Measurements from ENCODE around the gene ERG28. TPM values are rescaled to one million over a fixed set of nuclear protein-coding genes. Genes with fewer than 3 reads are reported as not detected.
"Not testable (repeated sequence)": the region's sequence is repeated elsewhere in the genome, so short reads cannot be mapped to it uniquely, and the experiment has no call there.

Gene ERG28
- total RNA-seq, 1 donor, result 7.2 TPM

DNA sequence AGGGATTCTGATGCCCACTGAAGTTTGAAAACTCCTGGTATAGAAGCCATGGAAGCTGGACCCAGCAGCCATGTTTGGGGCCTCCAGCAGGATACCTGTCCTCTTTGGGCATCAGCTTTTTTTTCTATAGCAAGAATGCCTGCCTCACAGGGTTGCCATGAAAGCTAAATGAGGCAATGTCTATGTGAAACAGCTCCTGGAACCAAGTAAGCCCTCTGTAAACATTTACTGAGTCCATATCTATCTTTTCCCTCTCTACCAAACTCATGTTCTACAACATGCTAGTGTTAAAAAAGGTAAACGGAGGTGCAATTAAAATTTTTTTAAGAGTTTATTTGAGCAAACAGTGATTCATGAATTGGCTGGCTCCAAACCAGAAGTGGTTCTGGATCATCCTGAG, 53.6 kb downstream of the ERG28 start:
- no peaks in the 10 kb centered on the region for H3K9me3 ChIP-seq (ENCODE audit: low read depth, low read length)
- no peak overlapping the region for H3K4me3 ChIP-seq (ENCODE audit: insufficient read depth, low read length)
- TF ChIP-seq, protein P1, sequence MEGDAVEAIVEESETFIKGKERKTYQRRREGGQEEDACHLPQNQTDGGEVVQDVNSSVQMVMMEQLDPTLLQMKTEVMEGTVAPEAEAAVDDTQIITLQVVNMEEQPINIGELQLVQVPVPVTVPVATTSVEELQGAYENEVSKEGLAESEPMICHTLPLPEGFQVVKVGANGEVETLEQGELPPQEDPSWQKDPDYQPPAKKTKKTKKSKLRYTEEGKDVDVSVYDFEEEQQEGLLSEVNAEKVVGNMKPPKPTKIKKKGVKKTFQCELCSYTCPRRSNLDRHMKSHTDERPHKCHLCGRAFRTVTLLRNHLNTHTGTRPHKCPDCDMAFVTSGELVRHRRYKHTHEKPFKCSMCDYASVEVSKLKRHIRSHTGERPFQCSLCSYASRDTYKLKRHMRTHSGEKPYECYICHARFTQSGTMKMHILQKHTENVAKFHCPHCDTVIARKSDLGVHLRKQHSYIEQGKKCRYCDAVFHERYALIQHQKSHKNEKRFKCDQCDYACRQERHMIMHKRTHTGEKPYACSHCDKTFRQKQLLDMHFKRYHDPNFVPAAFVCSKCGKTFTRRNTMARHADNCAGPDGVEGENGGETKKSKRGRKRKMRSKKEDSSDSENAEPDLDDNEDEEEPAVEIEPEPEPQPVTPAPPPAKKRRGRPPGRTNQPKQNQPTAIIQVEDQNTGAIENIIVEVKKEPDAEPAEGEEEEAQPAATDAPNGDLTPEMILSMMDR (IDR thresholded peaks at IDR 0.05; ENCODE audit: extremely low read depth, low read depth, low read length), result no peak
- no peak for DNase-seq (ENCODE audit: insufficient read length, low spot score, missing footprints)
- no peaks in the 10 kb centered on the region for H3K79me2 ChIP-seq (ENCODE audit: insufficient read depth, low read length)
- H3K27ac ChIP-seq (ENCODE audit: low read depth, low read length), result no peak overlapping the region
- peaks cover 9% of the 10 kb centered on the region for H3K27me3 ChIP-seq (ENCODE audit: insufficient read depth, low read length)
- no peaks in the 10 kb centered on the region for H3K36me3 ChIP-seq (ENCODE audit: insufficient read depth, low read length)
- H3K4me2 ChIP-seq (ENCODE audit: insufficient read depth, low read length), result no peak overlapping the region
- peaks cover 9% of the 10 kb centered on the region for H3K4me1 ChIP-seq (ENCODE audit: insufficient read depth, low read length)
- no peak overlapping the region for H2AFZ ChIP-seq (ENCODE audit: low read length)
- no peaks in the 10 kb centered on the region for H4K20me1 ChIP-seq (ENCODE audit: insufficient read depth, low read length)

DNA sequence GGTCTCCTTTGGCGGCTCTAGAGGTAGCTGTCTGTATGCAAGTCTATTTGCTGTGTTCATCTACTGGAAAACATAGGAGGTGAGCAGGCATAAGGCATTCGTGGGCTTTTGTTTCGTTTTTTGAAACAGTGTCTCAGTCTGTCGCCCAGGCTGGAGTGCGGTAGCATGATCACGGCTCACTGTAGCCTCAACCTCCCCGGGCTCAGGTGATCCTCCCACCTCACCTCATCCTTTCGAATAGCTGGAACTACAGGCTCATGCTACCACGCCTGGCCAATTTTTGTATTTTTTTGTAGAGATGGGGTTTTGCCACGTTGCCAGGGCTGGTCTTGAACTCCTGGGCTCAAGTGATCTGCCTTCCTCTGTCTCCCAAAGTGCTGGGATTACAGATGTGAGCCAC, 54.8 kb downstream of the ERG28 start:
- peaks cover 10% of the 10 kb centered on the region for H3K27me3 ChIP-seq (ENCODE audit: insufficient read depth, low read length)
- peak overlapping the region; percentile 58 for H3K4me3 ChIP-seq (ENCODE audit: insufficient read depth, low read length)
- no peaks in the 10 kb centered on the region for H3K79me2 ChIP-seq (ENCODE audit: insufficient read depth, low read length)
- TF ChIP-seq, protein P1 (IDR thresholded peaks at IDR 0.05; ENCODE audit: extremely low read depth, low read depth, low read length), result no peak
- DNase-seq (ENCODE audit: insufficient read length, low spot score, missing footprints), result no peak
- H3K27ac ChIP-seq (ENCODE audit: low read depth, low read length), result no peak overlapping the region
- peaks cover 9% of the 10 kb centered on the region for H3K4me1 ChIP-seq (ENCODE audit: insufficient read depth, low read length)
- H4K20me1 ChIP-seq (ENCODE audit: insufficient read depth, low read length), result no peaks in the 10 kb centered on the region
- peak overlapping the region; percentile 71 for H3K4me2 ChIP-seq (ENCODE audit: insufficient read depth, low read length)
- no peaks in the 10 kb centered on the region for H3K9me3 ChIP-seq (ENCODE audit: low read depth, low read length)
- peak overlapping the region; percentile 77 for H2AFZ ChIP-seq (ENCODE audit: low read length)
- no peaks in the 10 kb centered on the region for H3K36me3 ChIP-seq (ENCODE audit: insufficient read depth, low read length)

DNA sequence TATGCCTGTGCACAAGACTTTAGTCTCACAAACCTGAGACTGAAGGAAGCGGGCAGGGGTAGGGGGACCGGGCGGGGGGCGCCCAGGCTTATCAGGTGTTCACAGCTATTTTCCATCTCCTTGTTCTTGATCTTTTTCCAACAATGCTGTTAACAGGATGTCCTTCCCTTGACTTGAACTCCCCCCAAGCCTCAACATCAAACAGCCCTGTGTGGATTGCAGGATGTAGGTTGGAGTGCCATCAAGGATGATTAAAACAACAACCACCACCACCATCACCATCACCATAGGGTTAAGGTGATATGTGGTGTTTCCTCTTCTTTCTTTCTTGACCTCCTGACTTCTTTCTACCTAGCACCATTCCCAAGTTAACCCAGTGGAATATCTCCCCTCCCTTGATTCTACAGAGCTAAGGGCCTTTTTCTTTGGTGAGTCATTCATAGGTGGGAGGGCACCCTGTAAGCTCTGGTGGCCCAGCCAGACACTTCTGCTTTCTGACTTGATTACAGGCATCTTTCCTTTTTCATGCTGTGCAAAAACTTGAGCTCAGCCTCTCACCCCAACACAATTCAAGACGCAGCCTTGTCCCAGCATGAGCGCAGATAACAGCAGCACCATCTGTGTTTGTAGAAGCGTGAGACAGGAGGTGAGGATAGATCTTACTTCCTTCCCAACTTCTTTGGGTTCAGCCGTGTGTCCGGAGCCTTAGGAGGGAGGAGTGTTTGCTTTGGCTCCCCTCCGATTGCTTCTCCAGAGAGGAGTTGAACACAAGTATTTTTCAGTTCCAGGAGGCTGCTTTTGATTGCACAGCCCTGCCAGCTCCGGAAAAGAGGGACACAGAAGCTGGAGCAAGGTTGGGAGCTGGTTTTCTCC, 55.5 kb downstream of the ERG28 start:
- no peak overlapping the region for H3K27ac ChIP-seq (ENCODE audit: low read depth, low read length)
- H3K4me2 ChIP-seq (ENCODE audit: insufficient read depth, low read length), result peak overlapping the region; percentile 71
- no peaks in the 10 kb centered on the region for H3K79me2 ChIP-seq (ENCODE audit: insufficient read depth, low read length)
- H3K4me3 ChIP-seq (ENCODE audit: insufficient read depth, low read length), result peak overlapping the region; percentile 58
- H3K4me1 ChIP-seq (ENCODE audit: insufficient read depth, low read length), result peaks cover 9% of the 10 kb centered on the region
- no peaks in the 10 kb centered on the region for H3K36me3 ChIP-seq (ENCODE audit: insufficient read depth, low read length)
- H3K9me3 ChIP-seq (ENCODE audit: low read depth, low read length), result no peaks in the 10 kb centered on the region
- no peaks in the 10 kb centered on the region for H4K20me1 ChIP-seq (ENCODE audit: insufficient read depth, low read length)
- DNase-seq (ENCODE audit: insufficient read length, low spot score, missing footprints), result no peak
- peaks cover 10% of the 10 kb centered on the region for H3K27me3 ChIP-seq (ENCODE audit: insufficient read depth, low read length)
- TF ChIP-seq, protein P1 (IDR thresholded peaks at IDR 0.05; ENCODE audit: extremely low read depth, low read depth, low read length), result no peak
- peak overlapping the region; percentile 77 for H2AFZ ChIP-seq (ENCODE audit: low read length)

DNA sequence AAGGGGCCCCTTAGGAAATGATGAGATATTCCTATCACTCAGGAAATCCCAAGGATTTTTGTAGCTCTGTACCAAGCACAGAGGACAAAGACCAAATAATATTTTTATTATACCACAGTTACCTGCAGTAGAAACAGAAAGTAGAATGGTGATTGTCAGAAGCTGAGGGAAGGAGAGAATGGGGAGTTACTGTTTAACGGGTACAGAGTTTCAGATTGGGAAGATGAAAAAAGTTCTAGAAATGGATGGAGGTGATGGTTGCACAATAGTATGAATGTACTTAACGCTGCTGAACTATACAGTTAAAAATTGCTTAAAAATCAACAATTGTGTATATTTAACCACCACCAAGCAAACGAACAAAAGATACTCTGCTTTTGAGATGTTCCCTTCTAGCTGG, 58.2 kb downstream of the ERG28 start:
- peaks cover 9% of the 10 kb centered on the region for H3K4me1 ChIP-seq (ENCODE audit: insufficient read depth, low read length)
- DNase-seq (ENCODE audit: insufficient read length, low spot score, missing footprints), result no peak
- peaks cover 10% of the 10 kb centered on the region for H3K27me3 ChIP-seq (ENCODE audit: insufficient read depth, low read length)
- H3K4me3 ChIP-seq (ENCODE audit: insufficient read depth, low read length), result no peak overlapping the region
- H2AFZ ChIP-seq (ENCODE audit: low read length), result no peak overlapping the region
- H3K4me2 ChIP-seq (ENCODE audit: insufficient read depth, low read length), result no peak overlapping the region
- H3K36me3 ChIP-seq (ENCODE audit: insufficient read depth, low read length), result no peaks in the 10 kb centered on the region
- TF ChIP-seq, protein P1 (IDR thresholded peaks at IDR 0.05; ENCODE audit: extremely low read depth, low read depth, low read length), result no peak
- H3K79me2 ChIP-seq (ENCODE audit: insufficient read depth, low read length), result no peaks in the 10 kb centered on the region
- H3K27ac ChIP-seq (ENCODE audit: low read depth, low read length), result no peak overlapping the region
- H4K20me1 ChIP-seq (ENCODE audit: insufficient read depth, low read length), result no peaks in the 10 kb centered on the region
- no peaks in the 10 kb centered on the region for H3K9me3 ChIP-seq (ENCODE audit: low read depth, low read length)

DNA sequence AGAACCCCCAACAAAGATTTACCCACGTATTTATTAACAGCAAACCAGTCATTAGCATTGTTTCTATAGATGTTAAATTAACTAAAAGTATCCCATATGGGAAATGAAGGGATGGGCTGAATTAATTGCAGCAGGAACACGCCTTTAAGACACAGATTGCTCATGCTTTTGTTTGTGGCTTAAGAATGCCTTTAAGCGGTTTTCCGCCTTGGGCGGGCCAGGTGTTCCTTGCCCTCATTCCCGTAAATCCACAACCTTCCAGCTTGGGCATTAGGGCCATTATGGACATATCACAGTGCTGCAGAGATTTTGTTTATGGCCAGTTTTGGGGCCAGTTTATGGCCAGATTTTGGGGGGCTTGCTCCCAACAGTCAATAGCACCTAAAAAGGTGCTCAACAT, 59.6 kb downstream of the ERG28 start:
- not testable (repeated sequence) for H3K9me3 ChIP-seq (ENCODE audit: low read depth, low read length); DNase-seq (ENCODE audit: insufficient read length, low spot score, missing footprints); H3K27me3 ChIP-seq (ENCODE audit: insufficient read depth, low read length); H2AFZ ChIP-seq (ENCODE audit: low read length); H3K36me3 ChIP-seq (ENCODE audit: insufficient read depth, low read length); H3K4me1 ChIP-seq (ENCODE audit: insufficient read depth, low read length); H3K4me2 ChIP-seq (ENCODE audit: insufficient read depth, low read length); H3K27ac ChIP-seq (ENCODE audit: low read depth, low read length); H4K20me1 ChIP-seq (ENCODE audit: insufficient read depth, low read length); H3K79me2 ChIP-seq (ENCODE audit: insufficient read depth, low read length); H3K4me3 ChIP-seq (ENCODE audit: insufficient read depth, low read length)

DNA sequence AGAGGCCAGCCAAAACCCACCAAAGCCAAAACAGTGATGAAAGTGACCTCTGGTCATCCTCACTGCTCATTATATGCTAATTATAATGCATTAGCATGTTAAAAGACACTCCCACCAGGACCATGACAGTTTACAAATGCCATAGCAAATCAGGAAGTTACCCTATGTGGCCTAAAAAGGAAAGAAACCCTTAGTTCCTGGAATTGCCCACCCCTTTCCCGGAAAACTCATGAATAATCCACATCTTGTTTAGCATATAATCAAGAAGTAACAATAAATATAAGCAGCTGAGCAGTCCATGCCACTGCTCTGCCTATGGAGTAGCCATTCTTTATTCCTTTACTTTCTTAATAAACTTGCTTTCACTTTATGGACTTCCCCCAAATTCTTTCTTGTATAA, 60.6 kb downstream of the ERG28 start:
- not testable (repeated sequence) for H3K27ac ChIP-seq (ENCODE audit: low read depth, low read length); H3K4me1 ChIP-seq (ENCODE audit: insufficient read depth, low read length); H3K4me3 ChIP-seq (ENCODE audit: insufficient read depth, low read length); H3K9me3 ChIP-seq (ENCODE audit: low read depth, low read length); H4K20me1 ChIP-seq (ENCODE audit: insufficient read depth, low read length); H2AFZ ChIP-seq (ENCODE audit: low read length); DNase-seq (ENCODE audit: insufficient read length, low spot score, missing footprints); H3K79me2 ChIP-seq (ENCODE audit: insufficient read depth, low read length); H3K36me3 ChIP-seq (ENCODE audit: insufficient read depth, low read length); H3K4me2 ChIP-seq (ENCODE audit: insufficient read depth, low read length); H3K27me3 ChIP-seq (ENCODE audit: insufficient read depth, low read length)
